HG03103 (cell line): ENCODE measurements around the gene GID4.

Experiments
- ATAC-seq: cut with Tn5 transposase; IDR thresholded peaks from one replicate; pipeline ENCODE4 v1.9.1; 2021; ENCODE audit warnings: low read depth; ENCODE audit not compliant: unreplicated experiment

Gene GID4

GRCh38 chr17:18093616-18094408, 54.6 kb downstream of the GID4 start:
- ATAC-seq, result no peak

GRCh38 chr17:18094409-18094807, 55.2 kb downstream of the GID4 start:
- no peak for ATAC-seq

GRCh38 chr17:18099516-18099915, 60.3 kb downstream of the GID4 start:
- ATAC-seq, result no peak

- ATAC-seq, result no peak
These were observed 61.4 kb downstream of the GID4 start for GRCh38 chr17:18100616-18101015.

- ATAC-seq, result no peak
These were observed 62.6 kb downstream of the GID4 start for GRCh38 chr17:18101828-18102227.

- ATAC-seq, result no peak
These were observed 63.4 kb downstream of the GID4 start for GRCh38 chr17:18102640-18103039.

- no peak for ATAC-seq
These were observed 65.8 kb downstream of the GID4 start for GRCh38 chr17:18105027-18105426.

- ATAC-seq, result no peak
These were observed 66.4 kb downstream of the GID4 start for GRCh38 chr17:18105595-18105994.

- no peak for ATAC-seq
These were observed 67.0 kb downstream of the GID4 start for GRCh38 chr17:18106211-18106610.

GRCh38 chr17:18107061-18107790, 68.0 kb downstream of the GID4 start:
- ATAC-seq, result no peak

GRCh38 chr17:18107971-18108370, 68.8 kb downstream of the GID4 start:
- ATAC-seq, result no peak

- ATAC-seq, result no peak
These were observed 69.4 kb downstream of the GID4 start, which contains the start of gene MYO15A for GRCh38 chr17:18108401-18109312. TSS of gene MYO15A (plus strand) at chr17:18108756. CDS start at chr17:18118801, 10,045 bp downstream.

GRCh38 chr17:18109935-18110485, 70.8 kb downstream of the GID4 start:
- no peak for ATAC-seq

GRCh38 chr17:18110636-18111145, 71.5 kb downstream of the GID4 start:
- ATAC-seq, result no peak

- ATAC-seq, result no peak
These were observed 72.2 kb downstream of the GID4 start for GRCh38 chr17:18111330-18111971.

GRCh38 chr17:18115517-18115916, 76.3 kb downstream of the GID4 start:
- ATAC-seq, result no peak

- no peak for ATAC-seq
These were observed 76.9 kb downstream of the GID4 start for GRCh38 chr17:18116078-18116477.

GRCh38 chr17:18117533-18117932, 78.3 kb downstream of the GID4 start:
- ATAC-seq, result no peak
